GM12878 (cell line): ENCODE results near the gene CLK2. TPM values are rescaled to one million over a fixed set of nuclear protein-coding genes. Genes with fewer than 3 reads are reported as not detected.

Source experiments
- CBFB ChIP-seq: IDR thresholded peaks from 2 replicates; pipeline ENCODE4 v1.6.1; 2016; ENCODE audit warnings: antibody characterized with exemption, low read depth
- CHD2 ChIP-seq: IDR thresholded peaks from 2 replicates; pipeline ENCODE4 v1.6.1; 2011; ENCODE audit warnings: low read depth, low read length, improper control_type of control experiment, borderline replicate concordance
- E2F4 ChIP-seq: IDR thresholded peaks from 2 replicates; pipeline ENCODE4 v1.6.1; 2012; ENCODE audit warnings: low read depth, low read length, improper control_type of control experiment
- E2F8 ChIP-seq: fragments of 450-650 bp; IDR thresholded peaks from 2 replicates; pipeline ENCODE4 v1.6.1; 2018; ENCODE audit warnings: mild to moderate bottlenecking, low read depth, moderate library complexity; ENCODE audit not compliant: partially characterized antibody
- FOS ChIP-seq: IDR thresholded peaks from 3 replicates; pipeline ENCODE4 v1.6.1; 2011; ENCODE audit warnings: borderline replicate concordance; ENCODE audit not compliant: insufficient read length; ENCODE audit errors: extremely low read depth
- HCFC1 ChIP-seq: fragments of 150-350 bp; IDR thresholded peaks from 2 replicates; pipeline ENCODE4 v1.6.1; 2014; ENCODE audit warnings: low read length
- IRF5 ChIP-seq: fragments of 450-650 bp; IDR thresholded peaks from 2 replicates; pipeline ENCODE4 v1.6.1; 2017; ENCODE audit warnings: borderline replicate concordance
- NFXL1 ChIP-seq: fragments of 450-650 bp; IDR thresholded peaks from 2 replicates; pipeline ENCODE4 v1.6.1; 2017; ENCODE audit warnings: antibody characterized with exemption, mild to moderate bottlenecking, borderline replicate concordance
- NFYA ChIP-seq: IDR thresholded peaks from 2 replicates; pipeline ENCODE4 v1.6.1; 2011; ENCODE audit warnings: low read depth, mild to moderate bottlenecking, low read length, improper control_type of control experiment, borderline replicate concordance
- NKRF ChIP-seq: fragments of 450-650 bp; conservative IDR thresholded peaks from 2 replicates; pipeline ENCODE4 v1.6.1; 2017; ENCODE audit warnings: mild to moderate bottlenecking, moderate library complexity
- POLR2AphosphoS2 ChIP-seq: IDR thresholded peaks from 2 replicates; pipeline ENCODE4 v1.6.1; 2011; ENCODE audit warnings: low read depth, mild to moderate bottlenecking, low read length, improper control_type of control experiment, moderate library complexity
- RBBP5 ChIP-seq: fragments of 200-600 bp; sonication (generic); conservative IDR thresholded peaks from 2 replicates; pipeline ENCODE4 v1.6.1; 2016
- SIX5 ChIP-seq: IDR thresholded peaks from 2 replicates; pipeline ENCODE4 v1.6.1; 2011; ENCODE audit warnings: mild to moderate bottlenecking, low read depth, low read length, moderate library complexity; ENCODE audit not compliant: severe bottlenecking
- TAF1 ChIP-seq: IDR thresholded peaks from 2 replicates; pipeline ENCODE4 v1.6.1; 2011; ENCODE audit warnings: mild to moderate bottlenecking, low read depth, low read length, borderline replicate concordance
- TCF7 ChIP-seq: IDR thresholded peaks from 2 replicates; pipeline ENCODE4 v1.6.1; 2014; ENCODE audit warnings: antibody characterized with exemption, borderline replicate concordance
- WRNIP1 ChIP-seq: IDR thresholded peaks from 2 replicates; pipeline ENCODE4 v1.6.1; 2011; ENCODE audit warnings: low read depth, low read length, improper control_type of control experiment, borderline replicate concordance
- ZNF207 ChIP-seq: fragments of 450-650 bp; IDR thresholded peaks from 2 replicates; pipeline ENCODE4 v1.6.1; 2014; ENCODE audit warnings: antibody characterized with exemption, mild to moderate bottlenecking, borderline replicate concordance
- ZNF24 ChIP-seq: fragments of 450-650 bp; IDR thresholded peaks from 2 replicates; pipeline ENCODE4 v1.6.1; 2017; ENCODE audit warnings: antibody characterized with exemption, mild to moderate bottlenecking
- polyA plus RNA-seq, 11 experiments: library from polyadenylated mRNA; depleted of rRNA in 4 of 11; unstranded in 6 of 11; stranded (reverse) in 5 of 11; fragments of >200 nt; fragmentation: Nextera tagmentation in 4 of 11; fragmentation: Illumina TruSeq in 1 of 11; extraction: Ambion mirVana in 4 of 11; extraction: Trizol in 1 of 11; gene quantifications; 1 replicate in 1 of 11; 2 replicates in 10 of 11; pipeline versions ENCODE4 v1.2.1 to v1.2.3, GENCODE V29; 2011 to 2016; ENCODE audit warnings: inconsistent platforms in 2 of 11, missing spikeins in 2 of 11, low read depth in 1 of 11
- total RNA-seq, 4 experiments: library from RNA; depleted of rRNA in 3 of 4; stranded (reverse); fragments of >200 nt in 3 of 4; fragmentation: Illumina TruSeq in 1 of 4; extraction: Trizol in 1 of 4; gene quantifications; 2 replicates each; pipeline versions ENCODE4 v1.2.1 to v1.2.3, GENCODE V29; 2013 to 2021

Gene CLK2
- total and polyA plus RNA-seq, 10 of the 15 experiments (the other 5 are each of a cell fraction or from before 2014, with no cell fraction given): 11.1 to 83.7 (median 36.7) TPM

- TF ChIP-seq NKRF (peak; percentile 62), POLR2AphosphoS2 (peak; percentile 91; the same call in 1 of the 2 replicates), E2F8 (peak; percentile 100), SIX5 (peak; percentile 37), WRNIP1 (no peak), RBBP5 (no peak), TCF7 (peak; percentile 92), E2F4 (peak; percentile 86), HCFC1 (peak; percentile 64), TAF1 (peak; percentile 86), NFXL1 (no peak), ZNF24 (peak; percentile 92), IRF5 (peak; percentile 39; the same call in 1 of the 2 replicates), CBFB (peak; percentile 50), CHD2 (peak; percentile 90), NFYA (no peak; the same call in 1 of the 2 replicates), FOS (peak; percentile 7), ZNF207 (peak; percentile 92)
These were observed 28.7 kb downstream of the CLK2 start (continued) for GRCh38 chr1:155244368-155245162.
